WERI-Rb-1 (cell line): ENCODE data around the gene MRPS5.

Source experiments
- DNase-seq: peaks from one replicate; pipeline ENCODE4 v3.0.0-alpha.2; 2020
- H3K27ac ChIP-seq: fragments of 250-450 bp; sonication (Bioruptor Pico); 2 replicates; pipeline ENCODE4 v1.5.1; 2020; ENCODE audit warnings: mild to moderate bottlenecking, moderate library complexity
- H3K27me3 ChIP-seq: fragments of 250-450 bp; sonication (Bioruptor Pico); 2 replicates; pipeline ENCODE4 v1.5.1; 2021; ENCODE audit warnings: mild to moderate bottlenecking, low read depth, moderate library complexity; ENCODE audit not compliant: insufficient read depth, severe bottlenecking
- H3K36me3 ChIP-seq: fragments of 250-450 bp; sonication (Bioruptor Pico); 2 replicates; pipeline ENCODE4 v1.5.1; 2020; ENCODE audit warnings: mild to moderate bottlenecking, moderate library complexity
- H3K4me3 ChIP-seq: 2 replicates; pipeline ENCODE4 v1.5.1; 2011; ENCODE audit warnings: low read depth, mild to moderate bottlenecking, control low read depth, low read length
- H3K9me3 ChIP-seq: fragments of 250-450 bp; sonication (Bioruptor Pico); 2 replicates; pipeline ENCODE4 v1.5.1; 2021; ENCODE audit warnings: mild to moderate bottlenecking, moderate library complexity; ENCODE audit not compliant: severe bottlenecking
- TF ChIP-seq, protein P1 (sequence below): IDR thresholded peaks from 2 replicates; pipeline ENCODE4 v1.5.1; 2011; ENCODE audit warnings: low read depth, mild to moderate bottlenecking, control low read depth, inconsistent platforms, low read length

The MRPS5 gene

DNA sequence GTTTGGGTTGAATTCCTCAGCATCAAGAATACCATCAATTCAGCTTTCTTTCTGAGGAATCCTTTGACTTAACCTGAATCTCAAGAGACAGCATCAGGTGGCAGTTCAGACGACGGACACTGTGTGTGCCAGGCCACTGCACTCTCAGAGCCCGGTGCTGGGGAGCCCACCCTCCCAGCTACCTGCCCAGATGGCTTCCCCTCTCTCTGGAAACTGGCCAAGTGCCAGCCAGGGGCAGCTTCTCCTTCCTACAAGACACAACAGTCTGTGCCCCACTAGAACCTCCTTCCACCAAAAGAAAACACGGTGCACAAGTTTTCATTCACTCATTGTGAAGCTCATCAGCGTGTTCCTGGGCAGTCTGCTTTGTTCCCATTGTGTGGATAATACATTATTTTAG, 67.6 kb downstream of the MRPS5 start:
- Histone ChIP-seq H3K4me3 (no peak overlapping the region), H3K9me3 (no peaks in the 10 kb centered on the region), H3K27ac (no peak overlapping the region), H3K27me3 (no peaks in the 10 kb centered on the region), H3K36me3 (no peaks in the 10 kb centered on the region)
- TF ChIP-seq, protein P1, sequence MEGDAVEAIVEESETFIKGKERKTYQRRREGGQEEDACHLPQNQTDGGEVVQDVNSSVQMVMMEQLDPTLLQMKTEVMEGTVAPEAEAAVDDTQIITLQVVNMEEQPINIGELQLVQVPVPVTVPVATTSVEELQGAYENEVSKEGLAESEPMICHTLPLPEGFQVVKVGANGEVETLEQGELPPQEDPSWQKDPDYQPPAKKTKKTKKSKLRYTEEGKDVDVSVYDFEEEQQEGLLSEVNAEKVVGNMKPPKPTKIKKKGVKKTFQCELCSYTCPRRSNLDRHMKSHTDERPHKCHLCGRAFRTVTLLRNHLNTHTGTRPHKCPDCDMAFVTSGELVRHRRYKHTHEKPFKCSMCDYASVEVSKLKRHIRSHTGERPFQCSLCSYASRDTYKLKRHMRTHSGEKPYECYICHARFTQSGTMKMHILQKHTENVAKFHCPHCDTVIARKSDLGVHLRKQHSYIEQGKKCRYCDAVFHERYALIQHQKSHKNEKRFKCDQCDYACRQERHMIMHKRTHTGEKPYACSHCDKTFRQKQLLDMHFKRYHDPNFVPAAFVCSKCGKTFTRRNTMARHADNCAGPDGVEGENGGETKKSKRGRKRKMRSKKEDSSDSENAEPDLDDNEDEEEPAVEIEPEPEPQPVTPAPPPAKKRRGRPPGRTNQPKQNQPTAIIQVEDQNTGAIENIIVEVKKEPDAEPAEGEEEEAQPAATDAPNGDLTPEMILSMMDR = no peak
- no peak for DNase-seq

DNA sequence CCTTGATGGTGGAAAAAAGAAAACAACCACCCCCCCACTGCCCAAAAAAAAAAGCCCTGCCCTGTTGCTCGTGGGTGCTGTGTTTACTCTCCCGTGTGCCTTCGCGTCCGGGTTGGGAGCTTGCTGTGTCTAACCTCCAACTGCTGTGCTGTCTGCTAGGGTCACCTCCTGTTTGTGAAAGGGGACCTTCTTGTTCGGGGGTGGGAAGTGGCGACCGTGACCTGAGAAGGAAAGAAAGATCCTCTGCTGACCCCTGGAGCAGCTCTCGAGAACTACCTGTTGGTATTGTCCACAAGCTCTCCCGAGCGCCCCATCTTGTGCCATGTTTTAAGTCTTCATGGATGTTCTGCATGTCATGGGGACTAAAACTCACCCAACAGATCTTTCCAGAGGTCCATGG, 68.1 kb downstream of the MRPS5 start:
- Histone ChIP-seq H3K27me3 (no peaks in the 10 kb centered on the region), H3K4me3 (no peak overlapping the region), H3K9me3 (no peaks in the 10 kb centered on the region), H3K27ac (no peak overlapping the region), H3K36me3 (no peaks in the 10 kb centered on the region)
- no peak for DNase-seq
- TF ChIP-seq, protein P1 = peak; percentile 44

DNA sequence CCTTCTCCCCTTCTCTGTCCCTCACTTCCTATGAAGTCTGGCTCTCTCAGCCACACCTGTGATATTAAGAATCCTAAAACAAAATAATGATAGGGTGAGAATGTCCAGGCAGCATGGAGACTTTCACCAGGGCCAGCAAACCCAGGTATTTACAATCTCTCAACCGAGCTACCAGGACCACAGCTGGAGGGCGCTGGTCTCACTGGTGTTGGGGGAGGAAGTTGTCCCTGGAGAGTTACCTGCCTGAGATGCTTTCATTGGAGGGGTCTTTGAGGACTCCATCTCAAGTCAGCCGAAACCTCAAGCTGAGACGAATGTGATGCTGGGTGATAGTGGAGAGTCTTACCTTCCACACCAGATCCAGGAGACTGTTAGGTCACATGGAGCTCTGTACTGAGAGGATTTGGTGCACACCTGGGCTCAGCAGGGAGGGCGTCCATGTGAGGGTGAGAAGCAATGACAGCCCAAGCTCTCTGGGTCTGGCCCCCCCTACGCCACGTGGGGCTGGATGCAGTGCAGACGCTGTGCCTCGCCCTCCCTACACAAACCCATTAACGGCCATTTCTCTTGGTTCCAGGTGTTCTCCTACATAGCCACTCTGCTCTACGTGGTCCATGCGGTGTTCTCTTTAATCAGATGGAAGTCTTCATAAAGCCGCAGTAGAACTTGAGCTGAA, 68.7 kb downstream of the MRPS5 start:
- Histone ChIP-seq H3K36me3 (no peaks in the 10 kb centered on the region), H3K4me3 (no peak overlapping the region), H3K27ac (no peak overlapping the region), H3K27me3 (no peaks in the 10 kb centered on the region), H3K9me3 (no peaks in the 10 kb centered on the region)
- TF ChIP-seq, protein P1 = no peak
- no peak for DNase-seq

DNA sequence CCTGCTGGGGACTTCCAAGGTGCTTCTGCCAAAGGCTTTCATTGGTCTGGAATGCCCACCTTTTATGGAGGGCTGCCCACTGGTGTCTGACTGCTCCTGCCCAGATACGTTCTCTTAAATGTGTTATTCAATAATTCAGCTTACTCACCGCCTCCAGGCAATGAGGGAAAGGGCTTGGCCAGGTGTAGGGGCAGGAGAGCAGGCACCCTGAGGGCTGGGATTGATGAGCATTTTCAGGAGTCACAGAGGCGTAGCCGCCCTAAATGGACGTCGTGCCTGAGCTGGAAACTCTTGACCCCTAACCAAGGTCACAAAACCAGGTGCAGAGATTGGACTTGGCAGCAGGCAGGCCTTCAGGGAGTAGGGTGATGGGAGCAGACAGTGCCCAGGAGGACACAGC, 69.3 kb downstream of the MRPS5 start:
- Histone ChIP-seq H3K27ac (no peak overlapping the region), H3K27me3 (no peaks in the 10 kb centered on the region), H3K9me3 (no peaks in the 10 kb centered on the region), H3K4me3 (no peak overlapping the region), H3K36me3 (no peaks in the 10 kb centered on the region)
- no peak for DNase-seq
- TF ChIP-seq, protein P1 = no peak

DNA sequence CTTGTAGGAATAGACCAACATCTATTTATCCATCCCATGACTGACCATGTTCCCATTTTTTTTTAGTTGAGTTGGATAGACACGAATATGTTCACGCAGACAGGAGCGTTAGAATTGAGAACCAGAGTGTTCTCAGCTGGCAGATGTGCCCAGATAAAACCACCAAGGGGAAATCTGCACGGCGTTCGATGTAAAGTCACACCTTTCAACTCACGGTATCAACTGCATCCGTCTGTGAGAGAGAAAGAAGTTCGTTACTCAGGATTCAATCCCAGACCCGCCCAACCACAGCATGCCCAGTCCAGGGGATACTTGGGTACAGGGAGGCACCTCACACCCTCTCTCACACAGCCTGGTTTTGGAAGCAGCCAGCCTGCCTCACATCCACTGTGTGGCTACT, 70.0 kb downstream of the MRPS5 start:
- Histone ChIP-seq H3K9me3 (no peaks in the 10 kb centered on the region), H3K4me3 (no peak overlapping the region), H3K36me3 (no peaks in the 10 kb centered on the region), H3K27ac (no peak overlapping the region), H3K27me3 (no peaks in the 10 kb centered on the region)
- no peak for DNase-seq
- TF ChIP-seq, protein P1 = no peak
